Upper lobe of right lung (tissue), 1 donor: ENCODE measurements around the gene KIFC1. TPM values are rescaled to one million over a fixed set of nuclear protein-coding genes. Genes with fewer than 3 reads are reported as not detected.
"Not testable (repeated sequence)": the region's sequence is repeated elsewhere in the genome, so short reads cannot be mapped to it uniquely, and the experiment has no call there.

Source experiments
- ATAC-seq: fragments of 200-7000 bp; cut with Tn5 transposase; one replicate; pipeline ENCODE4 v1.9.1; 2020; ENCODE audit warnings: mild to moderate bottlenecking, moderate library complexity
- DNase-seq: peaks from one replicate; pipeline ENCODE4 v3.0.0-alpha.2; 2020
- H3K27ac ChIP-seq: fragments of 200-600 bp; one replicate; pipeline ENCODE4 v1.8.0; 2022
- H3K27me3 ChIP-seq: fragments of 200-600 bp; one replicate; pipeline ENCODE4 v1.8.0; 2022; ENCODE audit warnings: mild to moderate bottlenecking
- H3K36me3 ChIP-seq: fragments of 200-600 bp; one replicate; pipeline ENCODE4 v1.8.0; 2022
- H3K4me1 ChIP-seq: fragments of 200-600 bp; one replicate; pipeline ENCODE4 v1.8.0; 2022
- H3K4me3 ChIP-seq: fragments of 200-600 bp; one replicate; pipeline ENCODE4 v1.8.0; 2022; ENCODE audit warnings: mild to moderate bottlenecking
- H3K9me3 ChIP-seq: fragments of 200-600 bp; one replicate; pipeline ENCODE4 v1.8.0; 2022
- intact Hi-C: fragments of 100-400 bp; cut with DNase I; formaldehyde crosslinking; loops from one replicate; pipeline ENCODE4 v1.11.0; 2022
- total RNA-seq: library from RNA; stranded (reverse); fragmentation: NEBNext Ultra II Directional; extraction: Animal tissue kit (Norgen Biotek cat#: 25700); gene quantifications from one replicate; pipeline ENCODE4 v1.2.1, GENCODE V29; 2021
- TF ChIP-seq, protein P1 (sequence below): fragments of 200-600 bp; IDR thresholded peaks from one replicate; pipeline ENCODE4 v1.8.0; 2022; ENCODE audit warnings: antibody characterized with exemption
- donor health status: DM: no; HTN: yes; CAD: no; lungs with severe emphysema.

Gene KIFC1
- total RNA-seq, 1 donor from 2014 or later: 2.3 TPM

DNA sequence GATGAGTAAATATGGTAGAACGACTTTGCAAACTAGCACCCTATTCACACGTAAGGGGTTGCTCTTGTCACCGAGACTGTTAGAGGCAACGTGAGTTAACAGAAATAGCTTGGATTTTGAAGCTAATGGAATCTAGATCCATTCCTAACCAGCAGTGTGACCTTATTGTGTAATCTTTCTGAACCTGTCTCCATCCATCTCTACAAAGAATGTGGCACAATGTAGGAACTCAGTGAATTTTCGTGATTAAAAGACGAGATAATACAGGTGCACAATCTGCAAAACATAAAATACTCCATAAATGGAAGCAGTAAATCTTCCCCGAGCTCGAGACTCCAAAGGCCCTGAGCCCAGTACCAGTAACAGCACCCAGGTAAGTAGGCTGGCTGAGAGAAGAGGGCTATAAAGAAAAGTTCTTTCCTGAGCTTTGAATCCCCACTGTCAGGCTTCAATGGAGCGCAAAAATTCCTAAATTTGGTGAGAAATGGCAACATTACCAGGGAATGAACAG is 801 bp upstream of the KIFC1 start:
- ATAC-seq (no peak), DNase-seq (no peak)
- Histone ChIP-seq H3K4me3 (peak overlapping the region; percentile 60), H3K4me1 (peaks cover 12% of the 10 kb centered on the region), H3K27me3 (no peaks in the 10 kb centered on the region), H3K9me3 (no peaks in the 10 kb centered on the region), H3K36me3 (no peaks in the 10 kb centered on the region), H3K27ac (peak overlapping the region; percentile 93)
- intact Hi-C loops: no loop called here
- TF ChIP-seq, protein P1, sequence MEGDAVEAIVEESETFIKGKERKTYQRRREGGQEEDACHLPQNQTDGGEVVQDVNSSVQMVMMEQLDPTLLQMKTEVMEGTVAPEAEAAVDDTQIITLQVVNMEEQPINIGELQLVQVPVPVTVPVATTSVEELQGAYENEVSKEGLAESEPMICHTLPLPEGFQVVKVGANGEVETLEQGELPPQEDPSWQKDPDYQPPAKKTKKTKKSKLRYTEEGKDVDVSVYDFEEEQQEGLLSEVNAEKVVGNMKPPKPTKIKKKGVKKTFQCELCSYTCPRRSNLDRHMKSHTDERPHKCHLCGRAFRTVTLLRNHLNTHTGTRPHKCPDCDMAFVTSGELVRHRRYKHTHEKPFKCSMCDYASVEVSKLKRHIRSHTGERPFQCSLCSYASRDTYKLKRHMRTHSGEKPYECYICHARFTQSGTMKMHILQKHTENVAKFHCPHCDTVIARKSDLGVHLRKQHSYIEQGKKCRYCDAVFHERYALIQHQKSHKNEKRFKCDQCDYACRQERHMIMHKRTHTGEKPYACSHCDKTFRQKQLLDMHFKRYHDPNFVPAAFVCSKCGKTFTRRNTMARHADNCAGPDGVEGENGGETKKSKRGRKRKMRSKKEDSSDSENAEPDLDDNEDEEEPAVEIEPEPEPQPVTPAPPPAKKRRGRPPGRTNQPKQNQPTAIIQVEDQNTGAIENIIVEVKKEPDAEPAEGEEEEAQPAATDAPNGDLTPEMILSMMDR: no peak

DNA sequence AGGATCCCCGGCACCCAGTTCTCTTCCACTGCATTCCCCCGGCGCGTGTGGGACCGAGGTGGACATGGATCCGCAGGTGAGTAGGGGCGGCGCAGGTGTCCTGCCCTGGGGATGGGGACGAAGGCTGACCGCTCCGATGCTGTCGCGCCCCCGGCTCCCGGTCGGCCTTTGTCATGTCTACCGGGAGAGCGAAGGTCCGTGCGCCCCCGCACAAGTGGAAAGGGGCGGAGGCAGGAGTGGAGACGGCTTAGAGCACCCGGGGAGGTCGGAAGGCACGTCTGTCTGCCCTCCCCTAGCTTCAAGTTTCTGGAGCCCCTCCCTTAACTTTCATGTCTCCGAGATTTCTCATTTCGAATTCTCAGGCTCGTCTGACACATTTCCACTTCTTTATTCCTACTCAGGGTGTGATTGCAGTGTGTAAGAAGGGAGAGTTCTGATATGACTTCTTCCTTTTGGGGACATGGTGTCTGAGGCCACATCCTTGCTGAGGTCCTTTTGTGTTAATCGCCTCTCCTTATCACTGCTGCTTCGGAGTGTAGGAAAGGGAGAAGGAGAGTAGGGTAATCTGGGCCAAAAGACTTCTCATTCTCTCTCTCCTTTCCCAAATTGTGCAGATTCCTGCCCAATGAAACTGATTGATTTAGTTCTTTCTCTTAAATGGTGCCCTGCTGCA is 435 bp downstream of the KIFC1 start:
- Histone ChIP-seq H3K4me3 (peak overlapping the region; percentile 60), H3K9me3 (no peaks in the 10 kb centered on the region), H3K27me3 (no peaks in the 10 kb centered on the region), H3K36me3 (no peaks in the 10 kb centered on the region), H3K4me1 (peaks cover 12% of the 10 kb centered on the region), H3K27ac (peak overlapping the region; percentile 58)
- ATAC-seq (no peak), DNase-seq (no peak)
- intact Hi-C loops: no loop called here
- TF ChIP-seq, protein P1: no peak

DNA sequence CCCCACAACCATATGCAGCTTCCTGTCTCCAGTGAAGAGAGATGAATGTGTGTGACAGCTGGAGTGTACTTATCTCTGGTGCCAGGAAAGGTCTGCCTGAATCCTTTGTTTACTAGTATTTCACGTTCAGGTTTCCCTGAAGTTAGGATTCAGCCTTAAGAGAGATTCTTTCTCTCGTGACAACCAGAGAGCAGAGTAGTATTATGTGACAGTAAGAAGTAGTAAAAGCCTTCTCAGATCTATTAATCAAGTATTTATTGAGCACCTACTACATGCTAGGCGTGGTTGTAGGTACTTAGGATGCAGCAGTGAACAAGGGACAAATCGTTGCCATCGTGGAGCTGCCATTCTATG is 949 bp downstream of the KIFC1 start:
- Histone ChIP-seq H3K9me3 (no peaks in the 10 kb centered on the region), H3K36me3 (no peaks in the 10 kb centered on the region), H3K27me3 (no peaks in the 10 kb centered on the region), H3K27ac (peak overlapping the region; percentile 58), H3K4me1 (peaks cover 12% of the 10 kb centered on the region), H3K4me3 (peak overlapping the region; percentile 60)
- intact Hi-C loops: no loop called here
- DNase-seq: no peak
- TF ChIP-seq, protein P1: no peak
- ATAC-seq: no peak

DNA sequence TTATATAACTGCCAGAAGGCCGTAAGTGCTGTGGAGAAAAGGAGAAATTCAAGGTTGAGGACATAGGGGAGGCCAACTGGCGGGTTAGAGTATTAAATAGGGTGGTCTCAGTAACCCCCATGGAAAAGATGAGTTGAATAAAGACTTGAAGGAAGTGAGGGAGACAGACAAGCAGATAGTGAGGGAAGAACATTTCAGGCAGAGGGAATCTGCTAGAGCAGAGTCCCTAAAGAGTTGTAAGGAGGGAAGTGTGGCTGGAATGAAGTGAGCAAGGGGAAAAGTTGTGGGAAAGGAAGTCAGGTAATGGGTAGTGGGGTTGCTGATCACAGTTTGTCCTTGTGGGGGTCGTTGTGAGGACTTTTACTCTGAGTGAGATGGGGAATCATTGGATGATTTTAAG is 1.4 kb downstream of the KIFC1 start:
- Histone ChIP-seq H3K36me3 (no peaks in the 10 kb centered on the region), H3K9me3 (no peaks in the 10 kb centered on the region), H3K4me1 (peaks cover 12% of the 10 kb centered on the region), H3K27ac (no peak overlapping the region), H3K4me3 (no peak overlapping the region), H3K27me3 (no peaks in the 10 kb centered on the region)
- intact Hi-C loops: no loop called here
- DNase-seq: no peak
- ATAC-seq: no peak
- TF ChIP-seq, protein P1: no peak

DNA sequence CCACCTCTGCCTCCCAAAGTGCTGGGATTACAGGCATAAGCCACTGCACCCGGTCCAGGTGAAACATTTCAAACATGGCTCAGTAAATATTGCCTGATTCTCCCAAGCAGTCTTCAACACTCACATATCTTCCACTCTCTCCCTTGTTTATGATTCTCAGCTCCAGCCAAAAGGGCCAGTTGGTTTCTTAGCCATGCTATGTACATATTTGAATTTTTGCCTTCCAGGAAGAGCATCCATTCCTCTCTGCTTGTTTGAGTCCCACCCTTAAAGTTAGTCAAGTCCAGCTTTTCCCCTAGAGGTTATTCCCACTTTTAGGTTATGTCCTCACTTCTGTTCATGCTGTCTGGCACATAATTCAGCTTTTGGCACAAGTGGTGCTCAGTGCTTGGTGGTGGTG is 5.9 kb downstream of the KIFC1 start:
- ATAC-seq: no peak
- no peak for DNase-seq
- Histone ChIP-seq H3K27me3 (no peaks in the 10 kb centered on the region), H3K9me3 (no peaks in the 10 kb centered on the region), H3K4me1 (no peaks in the 10 kb centered on the region), H3K36me3 (no peaks in the 10 kb centered on the region), H3K27ac (no peak overlapping the region), H3K4me3 (no peak overlapping the region)
- TF ChIP-seq, protein P1: no peak
- intact Hi-C loops: no loop called here

DNA sequence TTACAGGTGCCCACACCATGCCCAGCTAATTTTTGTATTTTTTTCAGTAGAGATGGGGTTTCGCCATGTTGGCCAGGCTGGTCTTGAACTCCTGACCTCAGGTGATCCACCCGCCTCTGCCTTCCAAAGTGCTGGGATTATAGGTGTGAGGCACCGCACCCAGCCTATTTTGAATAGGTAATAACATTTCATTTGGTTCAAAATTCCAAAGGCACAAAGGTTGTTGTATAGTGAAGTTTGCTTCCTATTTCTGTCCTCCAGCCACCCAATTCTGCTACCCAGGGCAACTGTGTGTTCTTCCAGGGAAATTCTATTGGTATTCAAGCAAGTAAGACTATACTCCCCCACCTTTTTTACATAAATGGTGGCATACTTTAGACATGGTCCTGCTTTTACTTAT is 7.0 kb downstream of the KIFC1 start:
- DNase-seq, ATAC-seq, H3K4me3 ChIP-seq, intact Hi-C loops, H3K27me3 ChIP-seq, H3K36me3 ChIP-seq, H3K4me1 ChIP-seq, H3K9me3 ChIP-seq, H3K27ac ChIP-seq: not testable (repeated sequence)

DNA sequence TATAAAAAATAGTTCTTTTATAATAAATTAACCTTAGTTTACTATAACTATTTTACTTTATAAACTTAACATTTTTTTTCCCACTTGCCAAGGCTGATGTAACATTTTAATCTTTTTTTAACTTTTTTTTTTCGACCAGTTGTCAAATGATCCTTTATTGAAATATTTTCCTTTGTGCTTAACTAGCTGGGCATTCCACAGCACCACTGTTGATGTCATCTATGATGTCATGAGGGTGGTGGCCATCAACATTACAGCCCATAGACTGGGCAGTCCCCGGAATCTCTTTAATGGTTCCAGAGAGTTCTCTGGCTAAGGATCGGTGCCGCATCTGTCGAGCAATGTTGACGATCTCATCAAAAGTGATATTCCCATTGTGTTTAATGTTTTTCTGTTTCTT is 8.3 kb downstream of the KIFC1 start:
- intact Hi-C loops, H3K9me3 ChIP-seq, H3K4me1 ChIP-seq, H3K27ac ChIP-seq, H3K27me3 ChIP-seq, DNase-seq, ATAC-seq, H3K36me3 ChIP-seq, H3K4me3 ChIP-seq: not testable (repeated sequence)
